ENCODE measurements around the gene NEDD9.

Gene NEDD9

DNA sequence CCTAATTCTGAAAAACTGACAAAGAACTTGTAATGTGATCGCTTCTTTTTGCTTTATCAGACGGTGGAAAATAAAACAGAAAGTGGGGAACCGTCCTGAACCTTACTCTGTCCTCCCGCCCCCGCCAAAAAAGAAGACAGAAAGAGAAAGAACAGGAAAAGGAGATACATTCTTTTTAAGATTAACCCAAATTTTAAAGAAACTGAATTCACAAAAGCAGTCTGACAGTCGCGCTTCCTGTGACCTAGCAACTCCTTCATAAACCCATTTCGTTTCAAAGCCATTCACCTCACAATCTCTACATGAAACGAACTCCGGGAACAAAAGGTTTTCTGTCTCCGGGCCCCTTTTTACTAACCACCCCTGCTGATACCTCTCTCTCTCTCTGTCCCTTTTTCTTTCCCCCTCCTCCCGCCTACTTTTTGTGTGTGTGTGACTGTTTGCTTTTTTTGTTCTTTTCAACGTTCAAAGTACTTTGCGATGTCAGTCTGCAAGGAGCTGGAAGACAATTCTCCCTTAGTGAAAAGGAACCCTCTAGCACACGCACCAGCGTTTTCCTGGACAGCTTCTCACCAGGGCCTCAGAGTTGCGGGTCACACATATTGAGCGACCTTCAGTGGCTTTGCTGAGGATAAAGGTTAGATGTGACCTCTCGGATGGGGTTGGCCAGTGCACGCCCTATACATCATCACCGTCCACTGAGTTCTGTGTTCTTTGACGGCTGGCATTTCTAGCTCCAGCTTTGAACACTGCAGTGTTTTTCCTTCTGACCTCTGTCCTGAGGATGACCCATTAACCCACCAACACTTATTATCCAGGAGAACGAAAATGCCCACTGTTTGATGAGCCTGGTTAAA is 530 bp upstream of the NEDD9 start:
- no peak for DNase-seq

DNA sequence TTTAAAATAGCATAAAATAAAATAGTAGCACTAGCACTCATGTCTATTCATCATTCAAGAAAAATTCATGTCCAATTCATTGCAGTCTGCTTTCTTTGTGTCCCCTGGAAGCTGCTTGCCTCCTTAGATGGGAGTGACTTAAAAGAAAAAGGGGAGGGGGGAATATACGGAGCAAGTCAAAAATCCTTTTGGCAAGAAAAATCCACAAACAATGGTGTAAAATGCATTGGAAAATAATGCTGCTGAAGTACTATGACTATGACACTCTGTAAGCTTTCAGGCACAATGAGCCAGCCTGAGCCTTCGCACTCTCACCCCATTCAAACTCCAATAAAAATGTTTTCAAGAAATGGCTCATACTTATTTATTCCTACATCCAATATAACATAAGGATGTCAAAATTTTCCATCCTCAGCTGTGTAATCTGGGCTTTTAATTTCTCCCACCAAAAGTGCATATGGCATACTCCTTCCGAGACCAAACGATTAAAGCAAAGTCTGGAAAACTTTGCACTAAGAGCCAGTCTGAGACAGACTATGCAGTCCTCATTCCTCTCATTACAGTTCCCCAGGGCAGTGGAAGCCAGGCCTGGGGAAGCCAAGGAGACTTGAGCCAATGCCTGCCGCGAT is 790 bp downstream of the NEDD9 start:
- no peak for DNase-seq

DNA sequence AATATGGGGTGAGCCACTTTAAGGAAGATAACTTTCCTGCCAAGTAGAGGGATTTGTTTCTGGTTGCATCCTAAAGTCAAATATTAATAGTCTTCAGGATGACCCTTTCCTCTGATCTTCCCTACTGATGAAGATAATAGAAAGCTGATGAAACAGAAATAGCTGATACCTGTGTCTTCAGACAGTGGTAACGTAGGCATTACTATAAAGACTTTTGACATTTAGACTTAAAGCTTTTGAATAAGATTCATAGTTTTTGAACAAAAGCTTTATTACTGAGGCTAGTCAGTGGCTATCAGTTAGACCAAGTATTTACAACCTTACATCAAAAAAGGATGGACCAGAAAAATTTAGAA is 1.4 kb downstream of the NEDD9 start:
- no peak for DNase-seq

DNA sequence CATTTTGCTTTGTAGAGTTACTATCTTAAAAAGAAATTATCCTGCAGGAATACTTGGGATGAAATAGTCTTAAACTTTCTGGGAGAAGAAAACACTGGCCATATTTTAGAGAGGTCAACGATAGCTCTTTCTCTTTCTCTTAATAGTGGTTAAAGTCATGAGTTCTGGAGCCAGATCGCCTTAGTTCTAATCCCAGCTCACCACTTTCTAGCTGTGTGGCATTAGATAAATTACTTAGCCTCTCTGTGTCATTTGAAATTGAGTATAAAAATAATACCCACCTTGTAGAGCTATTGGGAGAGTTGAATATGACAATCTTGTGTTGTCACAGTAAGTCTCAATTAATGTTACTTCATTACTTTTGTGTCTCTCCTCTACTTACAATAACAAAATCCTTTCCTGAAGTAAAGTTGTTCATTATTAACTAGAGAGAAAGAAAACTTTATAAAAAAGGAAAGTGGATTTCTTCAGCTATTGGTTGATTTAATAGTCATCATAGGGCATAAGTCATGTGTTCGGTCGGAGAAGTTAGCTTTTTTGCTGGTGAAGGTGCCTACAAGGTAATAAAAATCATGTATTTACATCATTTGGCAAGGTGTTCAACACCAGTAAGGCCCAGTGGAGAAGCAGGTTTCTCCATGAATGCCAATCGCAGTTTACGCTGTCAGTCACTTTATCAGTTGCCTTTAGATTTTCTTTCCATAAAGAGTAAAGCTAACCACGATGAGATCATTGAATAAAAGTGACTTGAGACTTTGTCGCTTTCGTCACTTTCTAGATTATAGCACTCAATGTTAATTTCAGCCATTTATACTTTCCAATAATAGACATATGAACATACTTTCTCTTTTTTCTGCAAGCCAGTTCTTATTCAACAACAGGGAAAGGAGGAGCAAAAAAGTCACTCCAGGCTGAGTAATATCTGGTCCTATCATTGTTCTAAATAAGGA is 2.0 kb downstream of the NEDD9 start:
- no peak for DNase-seq

DNA sequence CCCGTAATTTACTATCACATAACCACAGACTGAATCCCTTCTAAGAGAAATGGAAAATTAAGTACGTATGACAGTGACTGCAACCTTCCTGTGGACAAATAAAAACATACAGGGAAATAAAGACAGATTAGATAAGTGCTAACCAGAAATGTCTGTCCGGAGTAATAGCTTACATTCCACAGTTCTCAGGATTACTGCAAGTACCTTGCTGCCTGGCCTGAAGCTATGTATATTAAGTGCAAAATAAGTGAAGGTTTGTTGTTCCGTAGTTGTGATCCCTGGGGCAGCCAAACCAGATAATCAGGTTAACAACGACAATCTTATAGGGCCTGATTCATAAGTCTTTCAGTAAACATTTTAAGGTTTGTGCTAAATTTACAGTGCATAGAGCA is 2.8 kb downstream of the NEDD9 start:
- no peak for DNase-seq

DNA sequence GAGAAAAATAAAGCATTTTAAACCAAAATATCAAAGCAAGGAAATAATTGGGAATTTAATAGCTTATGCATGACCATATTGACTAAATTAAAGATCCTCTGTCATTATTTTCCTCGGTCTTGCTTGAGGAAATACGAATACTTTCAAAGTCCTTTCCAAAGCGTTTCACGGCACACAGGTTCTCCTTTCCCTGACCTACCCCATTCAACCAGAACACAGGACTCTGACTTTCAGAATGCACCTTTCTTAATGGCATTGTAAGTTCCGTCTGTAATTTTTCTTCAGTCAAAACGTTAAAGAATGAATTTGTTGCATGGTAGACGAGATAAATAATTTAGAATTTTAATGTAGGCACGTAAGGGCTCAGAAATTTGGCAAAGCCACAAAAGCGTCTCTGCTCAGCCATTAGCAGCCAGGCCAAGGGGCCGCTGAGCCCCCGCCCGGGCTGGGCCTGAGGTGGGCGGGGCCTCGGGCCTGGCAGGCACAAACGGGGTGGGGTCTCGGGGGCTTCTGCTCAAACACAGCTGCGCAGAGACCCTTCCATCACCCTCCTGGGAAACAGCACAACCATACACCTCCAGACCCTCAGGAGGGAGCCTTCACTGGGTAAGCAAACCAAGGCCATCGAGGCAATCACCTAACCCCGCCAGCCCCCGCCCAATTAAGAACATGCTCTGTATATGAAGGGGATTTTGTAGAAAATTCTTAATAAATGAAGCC is 3.4 kb downstream of the NEDD9 start:
- no peak for DNase-seq

DNA sequence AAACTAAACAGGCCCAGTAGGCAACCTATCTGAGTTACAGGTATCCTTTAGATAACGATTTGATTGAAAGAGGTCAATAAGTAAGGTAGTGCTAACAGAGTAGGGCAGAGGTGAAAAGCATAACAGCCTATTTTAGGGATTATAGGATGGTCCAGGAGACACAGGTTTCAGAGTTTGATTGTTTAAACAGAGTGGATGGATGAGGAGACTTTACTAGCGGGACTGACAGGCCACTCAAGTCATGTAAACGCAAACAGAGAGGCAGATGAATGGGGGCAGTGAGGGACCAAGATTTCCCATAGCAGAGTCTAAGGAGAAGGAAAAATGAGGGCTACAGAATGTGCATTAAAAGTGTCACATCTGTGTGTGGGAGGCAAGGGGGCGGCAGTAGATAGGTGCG is 4.8 kb downstream of the NEDD9 start:
- DNase-seq = no peak

DNA sequence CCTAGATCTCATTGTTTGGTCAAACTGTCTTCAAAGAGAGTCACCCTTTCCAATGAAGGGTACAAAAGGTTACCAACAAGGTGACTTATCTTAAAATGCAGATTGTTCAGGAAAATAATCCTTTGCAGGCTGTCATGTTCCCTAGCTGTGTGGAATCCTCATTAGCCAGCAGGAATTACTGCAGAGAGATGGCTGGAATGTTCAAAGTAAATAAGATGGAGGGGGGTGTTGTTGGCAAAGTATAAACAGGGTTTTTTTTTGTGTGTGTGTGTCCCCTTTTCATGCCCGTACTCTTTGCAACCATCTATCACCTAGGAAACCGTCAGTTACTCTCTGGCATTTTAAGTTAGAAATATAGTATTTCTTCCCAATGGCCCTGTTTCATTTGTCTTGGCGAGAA is 6.5 kb downstream of the NEDD9 start:
- no peak for DNase-seq

DNA sequence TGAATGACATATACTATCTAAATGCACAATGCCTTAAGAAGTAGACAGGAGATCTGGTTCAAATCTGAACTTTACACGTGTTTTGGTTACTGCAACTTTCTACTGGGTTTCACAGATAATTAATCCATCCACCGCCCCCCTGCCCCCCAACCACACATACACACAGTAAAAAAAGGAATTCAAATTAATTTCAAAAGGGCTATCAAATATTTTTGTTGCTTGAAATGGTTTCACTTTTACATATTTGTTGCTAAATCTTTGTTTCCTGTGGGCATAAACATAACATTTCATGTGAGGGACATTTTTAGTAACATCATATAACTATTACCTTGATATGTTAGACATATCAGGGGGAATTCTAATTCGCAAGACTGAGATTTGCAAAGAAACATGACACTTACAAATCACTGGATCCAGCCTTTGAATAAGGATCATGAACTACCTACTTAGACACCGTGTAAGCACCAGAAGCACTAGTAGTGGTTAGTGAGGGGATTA is 7.5 kb downstream of the NEDD9 start:
- no peak for DNase-seq

DNA sequence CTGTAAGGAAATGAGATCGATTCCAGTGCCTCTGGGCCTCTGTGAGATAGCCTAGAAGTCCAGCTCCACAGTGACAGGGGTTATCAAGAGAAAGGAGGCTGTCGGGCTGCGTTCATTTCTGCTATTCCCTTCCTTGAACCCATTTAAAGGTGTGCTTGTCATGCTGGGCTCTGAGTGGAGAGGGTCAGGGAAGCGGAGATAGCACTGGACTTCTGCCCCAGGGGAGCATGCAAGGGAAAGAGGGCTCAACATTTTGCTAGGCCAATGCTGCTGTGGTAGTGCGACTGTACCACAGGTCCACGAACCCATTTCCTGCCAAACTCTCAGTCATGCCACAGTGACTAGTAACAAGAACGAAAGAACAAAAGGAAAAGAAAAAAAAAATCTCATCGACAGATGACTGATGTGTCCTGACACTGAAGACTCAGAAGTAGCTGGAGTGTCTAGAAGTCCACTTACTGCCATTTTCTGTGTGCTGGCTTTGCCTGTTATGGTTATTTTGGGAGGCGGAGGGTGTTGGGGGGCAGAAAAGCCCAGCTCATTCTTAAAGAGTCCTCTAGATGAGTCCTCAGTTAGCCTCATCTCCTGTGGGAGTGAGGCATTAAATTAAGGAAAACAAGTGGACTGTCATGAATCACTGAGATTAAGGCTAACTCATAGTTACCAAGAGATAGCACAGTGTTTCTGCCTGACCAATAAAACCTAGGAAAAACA is 8.1 kb downstream of the NEDD9 start:
- DNase-seq = no peak

DNA sequence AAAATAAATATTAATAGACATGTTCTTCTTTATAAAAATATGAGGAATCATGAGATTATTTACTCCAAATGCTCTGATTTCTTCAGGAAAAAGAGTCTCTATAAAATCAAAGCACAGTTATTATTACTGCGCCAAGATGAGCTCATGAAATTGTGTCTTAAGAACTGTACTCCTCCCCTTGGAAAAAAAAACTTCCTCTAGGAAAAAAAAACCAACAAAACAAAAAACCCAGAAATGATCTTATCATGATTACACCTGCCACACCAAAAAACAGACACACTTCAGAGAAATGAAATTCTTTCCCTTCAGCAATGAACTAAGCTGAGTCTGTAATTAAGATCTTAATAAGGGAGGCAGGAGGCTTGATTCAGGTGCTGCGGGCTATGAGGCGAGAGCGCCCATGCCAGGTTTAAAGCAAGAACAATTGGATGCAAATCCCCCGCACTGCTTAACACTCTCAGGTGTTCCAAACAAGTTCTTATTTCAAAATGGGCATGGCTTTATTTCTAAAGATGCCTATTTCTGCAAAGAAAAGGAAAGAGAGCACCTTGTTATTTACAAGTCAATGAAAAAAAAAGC is 9.1 kb downstream of the NEDD9 start:
- DNase-seq = no peak

DNA sequence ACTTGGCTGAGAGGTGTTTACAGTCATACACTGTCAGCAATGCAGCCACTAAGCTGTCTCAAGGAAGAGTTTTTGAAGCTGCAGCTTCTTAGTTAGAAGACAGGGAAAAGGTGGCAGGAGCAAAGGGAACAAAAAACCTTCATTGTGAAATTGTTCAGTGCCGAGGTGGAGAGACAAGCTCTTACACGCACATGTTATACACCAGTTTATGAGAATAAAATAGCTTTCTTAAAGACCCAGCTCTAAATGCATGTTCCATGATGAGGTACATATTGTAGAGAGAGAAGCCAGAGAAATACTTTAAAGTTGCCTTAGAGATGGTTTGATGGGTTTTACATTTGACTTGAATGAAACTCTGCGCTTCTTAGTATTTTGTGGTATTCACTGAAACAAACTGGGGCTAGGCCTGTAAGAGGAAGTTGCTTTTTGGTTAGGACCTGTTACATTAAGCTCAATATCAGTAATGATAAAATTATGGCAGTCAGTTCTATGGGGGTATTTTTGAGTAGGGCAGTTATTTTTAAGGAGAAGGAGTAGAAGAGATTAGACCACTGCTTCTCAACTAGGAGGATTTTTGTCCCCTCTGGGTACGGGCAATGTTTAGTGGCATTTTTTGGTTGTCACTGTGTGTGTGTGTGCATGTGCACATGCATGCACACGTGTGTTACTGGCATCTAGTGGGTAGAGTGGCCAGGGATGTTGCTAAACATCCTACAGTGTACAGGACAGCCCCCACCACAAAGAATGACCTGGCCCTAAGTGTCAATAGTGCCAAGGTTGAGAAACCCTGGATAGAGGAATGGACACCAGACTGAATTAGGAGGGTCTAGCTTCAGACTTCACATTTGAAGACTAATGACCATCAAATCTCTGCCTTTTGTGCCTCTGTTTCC is 9.8 kb downstream of the NEDD9 start:
- DNase-seq = no peak

DNA sequence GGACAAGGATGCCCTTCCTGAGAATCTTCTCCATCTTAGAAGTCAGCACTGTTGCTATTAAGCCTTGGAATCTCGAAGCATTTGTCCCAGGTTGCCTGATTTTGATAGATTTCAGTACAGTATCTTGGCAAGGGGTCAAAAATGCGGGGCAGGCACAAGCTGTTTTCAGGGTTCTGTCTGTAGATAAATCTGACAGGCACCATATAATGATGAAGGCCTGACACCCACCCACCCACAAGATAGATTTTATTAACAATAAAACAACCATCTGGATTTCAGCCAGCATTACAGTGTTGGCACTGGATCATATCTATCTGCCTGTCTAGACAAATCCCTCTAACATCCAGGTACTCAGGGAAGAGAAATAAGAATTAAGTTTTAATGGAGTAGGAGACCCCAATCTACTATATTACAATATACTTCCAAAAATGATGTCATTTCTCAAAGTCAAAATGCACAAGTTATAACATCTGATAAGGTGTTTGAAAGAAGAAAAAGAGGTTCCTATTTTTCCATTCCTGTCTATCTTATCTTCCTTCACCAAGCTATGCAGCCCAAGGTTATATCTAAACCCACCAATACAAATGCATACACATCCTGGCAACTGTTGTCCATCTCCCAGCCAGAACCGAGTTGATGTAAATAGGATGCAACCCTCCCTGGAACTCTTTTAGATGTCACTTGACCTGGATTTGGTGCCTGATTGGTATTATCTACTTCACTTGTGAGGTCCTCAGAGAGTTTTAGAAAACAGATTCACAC is 10.7 kb downstream of the NEDD9 start:
- DNase-seq = no peak

DNA sequence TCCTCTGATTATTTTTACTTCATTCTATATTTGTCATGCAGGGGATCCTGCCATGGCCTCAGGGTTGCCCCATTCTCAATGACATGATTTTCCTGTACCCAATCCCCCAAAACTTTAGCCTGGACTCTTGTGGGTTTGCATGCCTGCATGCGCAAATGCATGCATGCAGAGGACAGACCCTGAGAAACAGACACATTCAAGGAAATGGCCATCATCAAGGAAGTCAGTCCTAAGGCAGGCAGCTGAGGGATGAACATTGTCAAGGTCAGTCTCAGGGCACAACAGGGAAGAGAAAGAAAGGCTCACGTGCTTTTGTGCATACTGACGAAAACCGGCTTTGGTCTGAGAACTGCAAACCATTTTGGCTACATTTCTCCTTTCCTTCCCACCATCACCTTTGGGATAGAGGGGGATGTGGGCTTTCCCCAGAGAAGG is 13.1 kb downstream of the NEDD9 start:
- no peak for DNase-seq

DNA sequence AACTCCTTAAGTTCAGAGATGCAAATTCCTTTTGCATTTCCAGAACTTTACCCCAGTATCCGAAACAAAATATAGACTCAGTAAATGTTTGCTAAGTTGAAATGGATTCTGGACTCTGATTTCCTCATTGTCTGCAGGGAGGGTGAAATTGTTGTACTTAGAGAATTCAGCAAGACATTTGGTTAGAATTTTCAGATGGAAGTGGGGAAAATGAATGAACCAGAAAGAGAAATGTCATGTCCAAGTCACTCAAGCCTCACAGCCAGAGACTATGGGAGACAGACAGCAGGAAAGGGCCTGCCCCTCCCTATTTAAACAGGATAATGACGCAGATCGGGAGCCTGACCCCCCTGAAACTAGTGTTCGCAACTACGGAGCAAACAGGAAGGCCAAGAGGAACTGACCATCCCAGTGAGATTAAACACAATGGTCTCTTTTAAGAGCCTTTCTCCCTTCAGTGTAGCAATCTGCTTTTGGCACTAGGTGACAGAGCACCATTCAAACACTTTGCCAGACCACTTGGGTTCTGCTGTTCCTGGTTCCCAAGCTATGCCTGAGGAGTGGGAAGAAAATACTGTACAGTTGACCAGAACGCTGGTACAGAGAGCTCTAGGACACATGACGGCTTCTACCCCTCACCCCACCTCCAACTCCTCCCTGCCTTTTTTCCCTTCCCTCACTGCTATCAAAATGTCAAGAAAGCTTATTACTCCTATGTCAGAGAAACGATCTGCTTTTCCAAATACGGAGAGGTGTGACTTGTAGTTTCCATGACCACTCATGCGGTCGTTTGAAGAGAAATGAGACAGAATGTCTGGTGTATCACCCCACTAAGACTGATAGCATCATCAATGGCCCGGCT is 13.7 kb downstream of the NEDD9 start:
- DNase-seq = no peak

DNA sequence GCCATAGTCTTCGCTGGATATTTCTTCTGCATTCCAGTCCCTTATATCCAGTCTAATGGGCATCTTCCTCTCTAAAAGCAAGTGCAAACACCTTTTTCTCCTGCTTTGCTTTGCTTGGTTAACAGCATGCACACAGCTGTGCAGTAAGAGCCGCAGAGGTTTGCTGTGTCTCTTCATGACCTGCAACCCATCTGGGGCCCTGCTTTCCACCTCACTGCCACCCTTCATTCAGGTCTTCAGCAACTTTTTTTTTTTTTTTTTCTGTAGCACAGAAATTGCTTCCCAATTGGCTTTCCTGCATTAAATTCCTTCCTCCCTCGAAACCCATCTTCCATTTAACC is 14.4 kb downstream of the NEDD9 start:
- DNase-seq = no peak

DNA sequence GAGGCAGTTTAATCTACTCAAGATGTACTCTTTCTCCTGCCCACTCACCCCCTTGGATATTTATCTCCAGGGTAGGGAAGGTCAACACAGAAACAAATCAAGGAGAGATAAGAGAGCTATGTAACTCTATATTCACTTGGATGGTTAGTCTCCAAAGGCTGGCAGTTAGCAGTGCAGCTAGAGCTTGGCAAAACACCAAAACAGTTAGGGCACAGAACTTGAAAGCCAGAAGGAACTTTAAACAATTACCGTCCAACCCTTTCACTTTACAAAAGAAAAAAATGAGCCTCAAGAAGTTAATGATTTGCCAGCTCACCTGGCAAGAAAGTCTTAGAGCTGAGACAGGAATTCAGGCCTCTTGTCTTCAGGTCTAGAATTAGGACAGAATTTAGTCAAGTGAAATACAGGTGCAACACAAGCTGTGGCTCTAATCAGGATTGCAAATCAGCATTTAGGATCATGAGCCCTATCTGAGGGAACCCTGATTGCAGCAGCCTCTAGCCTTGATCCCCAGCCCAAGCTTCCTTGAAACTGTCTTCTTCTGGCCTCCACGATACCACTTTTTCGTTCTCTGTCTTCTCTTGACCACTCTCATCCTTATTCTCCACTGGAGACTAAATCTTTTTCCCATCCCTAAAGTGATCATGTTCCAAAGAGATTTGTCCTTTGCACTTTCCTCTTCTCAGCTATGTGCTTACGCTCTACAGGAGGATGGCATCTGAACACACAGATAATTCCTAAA is 14.9 kb downstream of the NEDD9 start:
- no peak for DNase-seq

DNA sequence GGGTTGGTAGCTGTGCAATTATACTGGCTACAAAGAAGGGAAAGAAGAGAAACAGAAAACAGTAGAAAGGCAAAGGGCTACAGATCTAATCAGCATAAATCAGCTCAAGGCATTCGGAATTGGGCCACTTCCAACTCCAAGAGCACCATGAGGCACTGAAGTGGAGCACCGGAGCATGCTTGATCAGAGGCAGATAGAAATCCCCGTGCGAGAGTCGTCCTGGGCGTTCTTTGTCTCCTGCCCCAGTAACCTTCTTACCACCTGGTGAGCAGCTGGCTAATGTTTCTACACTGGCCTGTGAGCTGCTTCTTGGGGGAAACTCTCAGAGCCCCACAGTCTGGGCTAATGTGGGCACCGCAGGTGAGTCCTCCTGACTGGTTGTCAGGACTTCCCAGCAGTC is 16.7 kb downstream of the NEDD9 start:
- no peak for DNase-seq

All from GF-D8 (cell line).